H1 (cell line): ENCODE results near the gene KPNA4. TPM values are rescaled to one million over a fixed set of nuclear protein-coding genes. Genes with fewer than 3 reads are reported as not detected.

Experiments
- CHD2 ChIP-seq: IDR thresholded peaks from 2 replicates; pipeline ENCODE4 v1.6.1; 2012; ENCODE audit warnings: low read length, improper control_type of control experiment
- CHD7 ChIP-seq: fragments of 300-600 bp; sonication (generic); IDR thresholded peaks from 2 replicates; pipeline ENCODE4 v1.7.1; 2012; ENCODE audit warnings: low read length, moderate library complexity, mild to moderate bottlenecking, inconsistent platforms; ENCODE audit not compliant: insufficient replicate concordance
- E2F6 ChIP-seq: IDR thresholded peaks from 2 replicates; pipeline ENCODE4 v1.6.1; 2012; ENCODE audit warnings: inconsistent platforms
- polyA plus RNA-seq, 7 experiments: library from polyadenylated mRNA; depleted of rRNA in 3 of 7; stranded (reverse) in 5 of 7; unstranded in 2 of 7; fragments of >200 nt in 5 of 7; fragments of 200-250 nt in 2 of 7; gene quantifications; 1 replicate in 5 of 7; 2 replicates in 1 of 7; 4 replicates in 1 of 7; pipeline versions ENCODE4 v1.2.1 to v1.2.3, GENCODE V29; 2011 to 2013; ENCODE audit warnings: missing spikeins in 2 of 7, mixed read lengths in 2 of 7
- total RNA-seq: library from RNA; stranded (reverse); fragmentation: NEBNext Ultra II Directional; extraction: Animal tissue kit (Norgen Biotek cat#: 25700); gene quantifications from 2 replicates; pipeline ENCODE4 v1.2.1, GENCODE V29; 2021

The KPNA4 gene
- total and polyA plus RNA-seq, 2 of the 8 experiments (the other 6 are each of a cell fraction or from before 2014, with no cell fraction given) = 13.2 to 81.9 TPM

- TF ChIP-seq CHD7 (no peak), E2F6 (no peak), CHD2 (no peak)
- TF ChIP-seq, all 59 proteins: peak for 0
Measured at GRCh38 chr3:160473221-160473620, 92.2 kb downstream of the KPNA4 start (continued).
